GM18951 (cell line): ENCODE data around the gene TEP1.

Experiments used
- POLR2A ChIP-seq: IDR thresholded peaks from 4 replicates; pipeline ENCODE4 v1.6.1; 2011; ENCODE audit warnings: mild to moderate bottlenecking; ENCODE audit not compliant: insufficient read length, insufficient read depth; ENCODE audit errors: extremely low read depth
- in situ Hi-C: fragments of 300-500 bp; cut with MboI; formaldehyde crosslinking; loops from one replicate; pipeline ENCODE4 v1.12.0; 2022; ENCODE audit warnings: low sequenced_read_pairs, mixed read lengths, inconsistent platforms; ENCODE audit not compliant: unreplicated experiment

The TEP1 gene

DNA sequence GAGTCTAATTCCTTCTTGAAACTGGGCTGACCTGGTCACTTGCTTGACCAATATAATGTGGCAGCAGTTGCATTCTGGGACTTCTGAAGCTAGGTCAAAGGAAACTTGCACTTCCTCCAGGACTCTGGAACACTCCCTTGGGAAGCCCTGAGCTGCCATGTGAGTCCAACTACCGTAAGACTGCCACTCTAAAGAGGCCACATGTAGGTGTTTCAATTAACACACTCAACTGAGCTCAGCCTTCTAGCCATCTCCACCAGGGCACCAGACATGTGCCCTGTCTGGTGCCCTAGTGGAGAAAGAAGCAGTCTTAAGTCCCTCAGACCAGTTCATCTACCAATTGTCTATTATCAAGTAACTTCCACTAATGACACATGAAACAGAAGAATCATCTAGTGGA lies 6.1 kb upstream of the TEP1 start:
- TF ChIP-seq POLR2A, result no peak
- in situ Hi-C loops, result no loop called here

DNA sequence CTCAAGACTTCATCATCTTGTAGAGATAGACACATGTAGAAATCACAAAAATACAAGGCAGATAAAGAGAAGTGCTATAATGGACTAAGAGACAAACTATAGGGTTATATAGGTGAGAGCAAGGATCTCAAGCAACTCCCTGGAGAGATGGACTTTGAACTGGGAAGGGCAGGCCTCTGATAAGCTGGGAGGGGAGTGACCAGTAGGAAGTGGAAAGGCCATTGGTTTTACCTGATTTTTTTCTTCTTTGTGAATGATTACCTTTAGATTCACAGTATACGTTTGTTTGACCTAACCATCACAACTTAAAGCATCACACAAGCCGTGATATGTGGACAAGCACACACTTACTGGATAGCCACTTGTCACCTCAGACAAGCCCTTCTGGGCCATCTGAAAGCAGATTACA lies 5.2 kb upstream of the TEP1 start:
- in situ Hi-C loops, result no loop called here

DNA sequence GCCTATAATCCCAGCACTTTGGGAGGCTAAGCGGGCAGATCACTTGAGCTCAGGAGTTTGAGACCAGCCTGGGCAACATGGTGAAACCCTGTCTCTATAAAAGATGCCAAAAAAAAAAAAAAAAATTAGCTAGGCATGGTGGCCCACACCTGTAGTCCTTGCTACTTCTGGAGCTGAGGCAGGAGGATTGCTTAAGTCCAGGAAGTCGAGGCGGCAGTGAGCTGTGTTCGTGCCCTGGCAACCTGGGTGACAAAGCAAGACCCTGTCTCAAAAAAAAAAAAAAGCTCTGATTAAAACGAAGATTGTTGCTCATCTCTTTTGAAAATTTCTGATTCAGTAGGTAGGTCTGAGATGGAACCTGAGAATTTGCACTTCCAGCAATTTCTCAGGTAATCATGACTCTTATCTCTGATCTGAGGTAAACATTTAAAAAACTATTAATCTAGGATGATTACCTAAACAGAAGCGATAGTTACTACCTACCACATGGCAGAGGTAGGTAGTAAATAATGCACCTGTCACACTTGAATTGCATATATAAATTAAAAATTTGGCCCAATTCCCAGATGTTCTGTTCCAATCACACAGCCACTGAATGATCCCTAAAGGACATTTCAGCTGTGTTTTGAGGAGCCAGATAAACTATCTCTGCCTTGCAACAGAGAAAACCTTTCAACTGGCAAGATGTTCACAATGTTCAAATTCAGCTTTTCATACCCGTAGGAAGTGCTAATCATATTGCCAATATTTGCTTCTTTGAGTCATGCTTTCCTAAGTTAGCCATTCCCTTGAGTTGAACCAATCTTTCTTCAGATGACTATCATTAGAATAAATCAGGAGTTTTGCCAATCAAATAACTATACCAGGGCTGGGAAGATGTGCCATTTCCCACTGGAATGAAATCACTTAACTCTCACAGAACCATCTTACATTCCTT lies 4.2 kb upstream of the TEP1 start:
- in situ Hi-C loops, result no loop called here
- no peak for TF ChIP-seq POLR2A

More for the DNA sequence above, 5.2 kb upstream of the TEP1 start:
- no peak for TF ChIP-seq POLR2A

DNA sequence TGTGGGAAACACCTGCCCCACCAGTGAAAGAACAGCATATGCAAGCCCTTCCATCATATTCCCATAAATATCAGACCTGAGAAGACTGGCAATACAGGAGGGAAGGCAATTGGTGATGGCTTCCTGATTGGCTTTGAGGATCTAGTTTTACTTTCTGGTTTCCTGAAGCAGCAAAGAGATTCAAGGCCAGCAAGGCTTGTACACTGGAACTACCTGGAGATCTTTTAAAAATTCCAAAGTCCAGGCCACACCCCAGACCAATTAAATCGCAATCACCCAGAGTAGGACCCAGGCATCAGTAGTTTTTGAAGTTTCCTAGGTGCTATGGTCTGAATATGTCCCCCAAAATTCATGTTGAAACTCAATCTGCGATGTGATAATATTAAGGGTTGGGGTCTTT lies 2.9 kb upstream of the TEP1 start:
- in situ Hi-C loops, result no loop called here
- no peak for TF ChIP-seq POLR2A

DNA sequence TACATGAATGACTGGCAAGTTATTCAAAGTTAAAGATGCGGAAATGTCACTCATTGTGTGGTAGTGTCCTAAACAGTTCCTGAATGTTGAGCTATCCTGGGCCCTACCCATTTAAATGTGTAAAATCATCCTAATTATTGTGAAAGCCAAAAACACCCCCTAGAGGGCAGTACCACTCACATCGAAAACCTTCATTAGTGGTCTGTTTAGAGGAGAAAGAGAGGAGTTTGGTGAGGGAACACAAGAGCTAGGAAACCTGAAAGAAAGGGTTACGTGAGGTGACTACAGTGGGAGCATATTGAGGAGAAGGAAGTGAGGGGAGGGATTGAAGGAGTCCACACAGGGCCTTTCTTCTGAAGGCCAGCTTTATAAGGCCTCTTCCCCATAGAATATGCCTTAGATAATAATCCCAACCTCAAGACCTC lies 2.5 kb upstream of the TEP1 start:
- in situ Hi-C loops, result no loop called here
- TF ChIP-seq POLR2A, result no peak

DNA sequence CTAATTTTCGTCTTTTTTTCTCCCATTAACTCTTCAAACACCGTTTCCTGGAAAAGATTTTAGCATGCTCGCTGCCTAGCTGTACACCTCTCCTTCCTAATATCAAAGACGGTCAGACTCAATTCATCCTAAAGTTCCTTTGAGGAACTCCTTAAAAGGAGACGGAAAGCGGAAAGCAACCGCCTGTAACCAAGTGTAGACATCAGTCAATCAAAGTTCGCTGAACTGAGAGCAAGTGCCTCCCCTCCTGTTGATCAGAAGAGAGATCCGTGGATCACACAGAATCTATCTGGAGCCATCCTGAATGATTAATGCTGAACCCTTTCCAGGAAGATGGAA lies 412 bp upstream of the TEP1 start:
- in situ Hi-C loops, result no loop called here
- no peak for TF ChIP-seq POLR2A

DNA sequence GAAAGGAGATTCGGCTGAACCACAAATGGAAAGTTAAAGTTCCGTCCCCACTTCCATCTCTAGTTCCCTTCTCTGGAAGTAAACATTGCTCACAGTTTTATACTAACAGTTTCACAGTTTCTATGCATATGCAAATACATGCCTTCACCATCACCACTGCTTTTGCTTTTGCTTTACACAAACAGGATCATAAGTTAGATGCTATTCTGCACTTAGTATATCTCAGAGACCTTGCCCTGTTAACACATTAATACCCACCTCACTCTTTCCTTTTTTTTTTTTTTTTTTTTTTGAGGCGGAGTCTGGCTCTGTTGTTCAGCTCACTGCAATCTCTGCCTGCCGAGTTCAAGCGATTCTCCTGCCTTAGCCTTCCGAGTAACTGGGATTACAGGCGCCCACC lies 890 bp downstream of the TEP1 start:
- in situ Hi-C loops, result no loop called here
- TF ChIP-seq POLR2A, result no peak

DNA sequence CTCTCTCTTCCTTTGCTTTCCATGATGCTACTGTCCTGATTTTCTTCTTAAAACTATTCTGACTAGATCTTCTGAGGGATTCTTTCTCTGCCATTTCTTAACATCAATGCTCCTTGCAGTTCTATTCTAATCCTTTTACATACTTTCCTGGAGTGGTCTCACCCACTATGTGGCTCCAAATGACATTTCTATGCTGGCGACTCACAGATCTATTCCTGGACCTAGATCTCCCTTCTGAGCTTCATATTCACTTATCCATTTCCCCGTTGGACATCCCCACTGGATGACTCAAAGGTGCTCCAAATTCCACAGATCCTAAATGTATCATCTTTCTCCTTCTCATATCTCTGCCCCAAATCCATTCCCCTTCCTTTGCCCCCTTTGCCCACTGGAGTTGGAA lies 4.1 kb downstream of the TEP1 start:
- no peak for TF ChIP-seq POLR2A
- in situ Hi-C loops, result no loop called here

DNA sequence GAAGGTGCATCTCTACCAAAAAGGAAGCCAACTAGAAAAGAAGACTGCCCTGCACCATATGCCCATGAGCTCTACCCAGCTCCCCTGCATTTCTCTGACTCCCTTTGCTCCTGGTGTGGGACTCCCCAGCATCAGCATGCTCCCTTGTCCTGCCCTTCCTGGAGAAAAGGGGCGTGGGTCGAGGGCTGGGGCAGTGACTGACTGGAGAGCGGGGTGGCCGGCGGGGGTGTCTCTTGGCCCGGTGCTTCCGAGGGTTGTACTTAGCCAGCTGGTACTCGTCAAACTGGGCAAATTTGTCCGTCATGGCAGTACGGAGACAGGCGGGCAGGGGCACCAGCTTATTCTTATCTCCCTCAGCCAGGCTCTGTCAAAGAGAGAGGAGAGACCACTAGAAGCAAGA lies 9.8 kb downstream of the TEP1 start:
- in situ Hi-C loops, result no loop called here

DNA sequence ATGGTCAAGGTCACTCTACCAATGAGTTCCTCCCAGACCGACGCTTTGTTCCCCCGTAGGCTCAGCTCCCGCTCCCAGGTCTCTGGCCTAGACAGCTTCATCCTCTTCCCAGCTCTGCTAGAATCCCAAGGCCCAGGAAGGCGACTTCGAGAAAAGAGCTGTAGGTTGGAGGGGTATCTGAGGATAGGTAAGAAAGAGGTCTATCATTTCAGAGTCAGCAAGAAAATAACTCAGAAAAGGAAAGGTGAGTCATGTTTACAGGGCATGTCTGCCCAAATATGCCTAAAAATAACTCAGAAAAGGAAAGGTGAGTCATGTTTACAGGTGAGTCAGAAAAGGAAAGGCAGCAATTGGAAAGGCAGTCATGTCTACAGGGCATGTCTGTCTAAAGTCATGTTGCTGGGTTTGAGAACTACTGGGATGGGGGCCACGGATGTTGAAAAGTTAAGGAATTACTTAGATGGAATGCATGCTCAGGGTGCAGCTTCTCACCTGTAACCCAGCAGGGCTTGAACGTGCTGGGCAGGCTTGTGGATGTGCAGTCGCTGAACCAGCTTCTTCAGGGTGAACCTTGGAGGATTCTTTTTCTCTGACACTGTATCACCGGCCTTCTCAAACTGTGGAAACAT lies 12.2 kb downstream of the TEP1 start:
- no peak for TF ChIP-seq POLR2A
- in situ Hi-C loops, result no loop called here

More for the DNA sequence above, 9.8 kb downstream of the TEP1 start:
- no peak for TF ChIP-seq POLR2A

DNA sequence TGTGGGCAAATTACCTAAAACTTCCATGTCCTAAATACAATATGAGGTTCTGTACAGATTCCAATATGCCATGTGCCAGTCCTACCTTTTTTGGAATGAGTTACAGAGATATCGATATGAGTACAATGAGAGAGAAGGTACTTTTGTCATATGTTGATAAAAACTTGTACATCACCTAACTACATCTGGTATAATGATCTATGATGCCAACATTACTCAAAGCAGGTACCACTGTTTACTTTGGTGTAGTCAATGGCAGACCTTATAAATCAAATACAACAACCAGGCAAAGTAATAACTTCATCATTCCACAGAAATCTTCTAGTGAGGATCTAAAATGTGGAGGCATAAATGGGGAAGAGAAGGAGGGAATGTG lies 12.7 kb downstream of the TEP1 start:
- TF ChIP-seq POLR2A, result no peak
- in situ Hi-C loops, result no loop called here

DNA sequence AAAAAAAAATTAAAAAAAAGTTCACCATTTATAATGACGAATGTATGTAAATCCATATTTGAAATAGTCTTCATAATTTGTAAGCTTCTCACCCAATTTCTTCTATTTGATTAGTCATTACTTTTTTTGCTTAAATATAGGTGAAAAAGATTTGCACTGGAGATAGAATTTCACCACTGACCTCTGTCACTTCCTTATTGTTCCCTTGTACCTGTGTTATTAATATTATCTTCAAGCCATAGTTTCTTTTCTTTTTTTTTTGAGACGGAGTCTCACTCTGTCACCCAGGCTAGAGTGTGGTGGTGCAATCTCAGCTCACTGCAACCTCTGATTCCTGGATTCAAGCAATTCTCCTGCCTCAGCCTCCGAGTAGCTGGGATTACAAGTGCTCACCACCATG lies 15.8 kb downstream of the TEP1 start:
- in situ Hi-C loops, result no loop called here
- TF ChIP-seq POLR2A, result no peak

DNA sequence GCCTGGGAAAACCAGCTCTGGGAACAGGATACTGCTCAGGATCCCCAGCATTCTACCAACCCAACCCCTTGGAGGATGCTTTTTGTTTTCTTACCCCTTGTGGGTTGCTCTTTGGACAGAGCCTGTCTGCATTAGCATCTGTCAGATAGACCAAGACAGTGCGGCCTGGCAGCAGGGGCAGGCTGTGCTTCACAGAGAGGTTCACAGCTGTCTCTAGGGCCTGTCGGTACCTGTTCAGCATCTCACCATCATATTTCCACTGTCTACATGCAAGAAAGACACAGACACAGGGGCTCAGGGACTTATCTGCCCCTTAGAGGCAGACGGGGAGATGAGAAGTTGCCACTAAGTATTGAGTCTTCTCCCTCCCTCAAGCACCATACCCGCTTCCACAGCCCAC lies 21.8 kb downstream of the TEP1 start:
- no peak for TF ChIP-seq POLR2A
- in situ Hi-C loops, result no loop called here

DNA sequence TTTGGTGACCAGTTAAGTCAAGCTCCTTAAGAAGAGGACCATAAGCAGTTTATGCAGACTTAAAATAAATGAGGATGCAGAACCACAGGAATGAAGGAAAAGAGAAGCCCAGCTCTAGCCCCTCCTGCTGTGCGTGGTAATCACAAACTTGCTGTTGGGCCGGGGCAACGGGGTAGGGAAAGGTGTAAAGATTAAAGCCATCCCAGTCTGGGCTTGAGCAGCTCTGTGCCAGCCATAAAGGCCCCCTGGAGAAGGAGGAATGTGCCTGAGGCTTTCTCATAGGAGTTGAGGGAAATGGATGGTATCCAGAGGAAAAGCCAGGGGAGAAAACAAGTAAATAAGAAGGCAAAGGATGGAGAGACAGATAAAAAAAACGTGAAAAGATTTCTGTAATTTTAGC lies 25.1 kb downstream of the TEP1 start:
- no peak for TF ChIP-seq POLR2A
- in situ Hi-C loops, result no loop called here
